WTC11 (cell line): ENCODE measurements around the gene ARHGAP6. TPM values are rescaled to one million over a fixed set of nuclear protein-coding genes. Genes with fewer than 3 reads are reported as not detected.

Experiments used
- ATAC-seq: fragments of 200-7000 bp; cut with Tn5 transposase; 2 replicates; pipeline ENCODE4 v1.10.0; 2021; ENCODE audit warnings: mild to moderate bottlenecking, moderate library complexity
- CTCF ChIA-PET: fragments of 300-600 bp; sonication (Branson Sonifier 250); formaldehyde crosslinking; loops from one replicate; lab custom pipeline; 2021; ENCODE audit warnings: antibody characterized with exemption; lab: Charles Lee
- POLR2A ChIA-PET: fragments of 350-600 bp; sonication (Branson Sonifier 250); formaldehyde crosslinking; loops from one replicate; lab custom pipeline; 2021; ENCODE audit warnings: antibody characterized with exemption; lab: Charles Lee
- DNase-seq: peaks from one replicate; pipeline ENCODE4 v3.0.0; 2021; ENCODE audit warnings: low spot score
- H3K27ac Mint-ChIP-seq: 2 replicates; pipeline ENCODE4 v1.8.0; 2021; ENCODE audit warnings: mixed read lengths
- H3K27me3 Mint-ChIP-seq: 2 replicates; pipeline ENCODE4 v1.8.0; 2021; ENCODE audit warnings: low read depth, mild to moderate bottlenecking, moderate library complexity, mixed read lengths
- H3K36me3 Mint-ChIP-seq: 2 replicates; pipeline ENCODE4 v1.8.0; 2021; ENCODE audit warnings: mixed read lengths
- H3K4me1 Mint-ChIP-seq: 2 replicates; pipeline ENCODE4 v1.8.0; 2022; ENCODE audit warnings: mixed read lengths
- H3K4me3 Mint-ChIP-seq: 2 replicates; pipeline ENCODE4 v1.8.0; 2021; ENCODE audit warnings: mild to moderate bottlenecking, moderate library complexity, mixed read lengths
- H3K9me3 Mint-ChIP-seq: 2 replicates; pipeline ENCODE4 v1.8.0; 2021; ENCODE audit warnings: mixed read lengths
- AFF4 ChIP-seq: sonication (generic); formaldehyde crosslinking; IDR thresholded peaks from 2 replicates; pipeline ENCODE4 v1.8.1; 2023; ENCODE audit warnings: mild to moderate bottlenecking, missing genetic modification reagents, borderline replicate concordance
- ATF6 ChIP-seq: sonication (generic); formaldehyde crosslinking; IDR thresholded peaks from 2 replicates; pipeline ENCODE4 v1.8.1; 2023; ENCODE audit warnings: mild to moderate bottlenecking, missing genetic modification reagents
- CREB1 ChIP-seq: sonication (generic); formaldehyde crosslinking; IDR thresholded peaks from 2 replicates; pipeline ENCODE4 v1.8.0; 2023; ENCODE audit warnings: mild to moderate bottlenecking, missing genetic modification reagents
- ETV6 ChIP-seq: sonication (generic); formaldehyde crosslinking; IDR thresholded peaks from 2 replicates; pipeline ENCODE4 v1.8.1; 2022; ENCODE audit warnings: mild to moderate bottlenecking, missing genetic modification reagents
- GRHL2 ChIP-seq: fragments of 250-450 bp; sonication (Bioruptor Pico); IDR thresholded peaks from 2 replicates; pipeline ENCODE4 v1.8.0; 2022; ENCODE audit warnings: mild to moderate bottlenecking, moderate library complexity; ENCODE audit not compliant: insufficient replicate concordance, severe bottlenecking
- KAT7 ChIP-seq: sonication (generic); formaldehyde crosslinking; IDR thresholded peaks from 2 replicates; pipeline ENCODE4 v1.8.1; 2023; ENCODE audit warnings: missing genetic modification reagents, mild to moderate bottlenecking, borderline replicate concordance
- MLX ChIP-seq: sonication (generic); formaldehyde crosslinking; IDR thresholded peaks from 2 replicates; pipeline ENCODE4 v1.8.1; 2023; ENCODE audit warnings: mild to moderate bottlenecking, missing genetic modification reagents, moderate library complexity
- MYBL2 ChIP-seq: sonication (generic); formaldehyde crosslinking; IDR thresholded peaks from 2 replicates; pipeline ENCODE4 v1.8.1; 2023; ENCODE audit warnings: mild to moderate bottlenecking, moderate library complexity, missing genetic modification reagents
- OVOL2 ChIP-seq: fragments of 250-450 bp; sonication (Bioruptor Pico); IDR thresholded peaks from 2 replicates; pipeline ENCODE4 v1.9.0; 2021; ENCODE audit warnings: mild to moderate bottlenecking, borderline replicate concordance
- PREB ChIP-seq: sonication (generic); formaldehyde crosslinking; IDR thresholded peaks from 2 replicates; pipeline ENCODE4 v1.8.1; 2022; ENCODE audit warnings: mild to moderate bottlenecking, missing genetic modification reagents, moderate library complexity, borderline replicate concordance
- RORB ChIP-seq: fragments of 250-450 bp; sonication (Bioruptor Pico); IDR thresholded peaks from 2 replicates; pipeline ENCODE4 v1.9.0; 2021; ENCODE audit warnings: mild to moderate bottlenecking
- SMAD4 ChIP-seq: sonication (generic); formaldehyde crosslinking; IDR thresholded peaks from 2 replicates; pipeline ENCODE4 v1.8.0; 2022; ENCODE audit warnings: mild to moderate bottlenecking, missing genetic modification reagents
- TCF7 ChIP-seq: sonication (generic); formaldehyde crosslinking; IDR thresholded peaks from 2 replicates; pipeline ENCODE4 v1.8.0; 2022; ENCODE audit warnings: mild to moderate bottlenecking, low read depth, missing genetic modification reagents, moderate library complexity
- USF2 ChIP-seq: sonication (generic); formaldehyde crosslinking; IDR thresholded peaks from 2 replicates; pipeline ENCODE4 v1.8.1; 2023; ENCODE audit warnings: mild to moderate bottlenecking, missing genetic modification reagents, moderate library complexity
- ZNF121 ChIP-seq: sonication (generic); formaldehyde crosslinking; IDR thresholded peaks from 2 replicates; pipeline ENCODE4 v1.8.0; 2023; ENCODE audit warnings: missing genetic modification reagents
- ZNF138 ChIP-seq: sonication (generic); formaldehyde crosslinking; conservative IDR thresholded peaks from 2 replicates; pipeline ENCODE4 v1.8.1; 2022; ENCODE audit warnings: mild to moderate bottlenecking, moderate library complexity, missing genetic modification reagents
- ZNF317 ChIP-seq: sonication (generic); formaldehyde crosslinking; IDR thresholded peaks from 2 replicates; pipeline ENCODE4 v1.8.1; 2023; ENCODE audit warnings: low read depth, mild to moderate bottlenecking, moderate library complexity, missing genetic modification reagents, borderline replicate concordance
- ZNF396 ChIP-seq: fragments of 250-450 bp; sonication (Bioruptor Pico); IDR thresholded peaks from 2 replicates; pipeline ENCODE4 v1.8.0; 2021; ENCODE audit warnings: mild to moderate bottlenecking, moderate library complexity, borderline replicate concordance
- ZNF423 ChIP-seq: fragments of 250-450 bp; sonication (Bioruptor Pico); IDR thresholded peaks from 2 replicates; pipeline ENCODE4 v2.1.2; 2022; ENCODE audit warnings: mild to moderate bottlenecking, moderate library complexity
- total RNA-seq: library from RNA; stranded (reverse); gene quantifications from 3 replicates; pipeline ENCODE4 v1.2.3, GENCODE V29; 2021
- TF ChIP-seq, protein P1 (sequence below): sonication (generic); formaldehyde crosslinking; IDR thresholded peaks from 2 replicates; pipeline ENCODE4 v1.8.1; 2022; ENCODE audit warnings: low read depth, mild to moderate bottlenecking, moderate library complexity, missing genetic modification reagents, borderline replicate concordance
- TF ChIP-seq, protein P2 (sequence below): fragments of 250-450 bp; sonication (Bioruptor Pico); IDR thresholded peaks from 2 replicates; pipeline ENCODE4 v1.9.0; 2021; ENCODE audit warnings: moderate library complexity, mild to moderate bottlenecking, inconsistent platforms, borderline replicate concordance
- TF ChIP-seq, protein P3 (sequence below): fragments of 250-450 bp; sonication (Bioruptor Pico); IDR thresholded peaks from 2 replicates; pipeline ENCODE4 v1.9.0; 2021; ENCODE audit warnings: mild to moderate bottlenecking

Gene ARHGAP6
- total RNA-seq, 1 experiment from 2014 or later: 1.0 TPM

- H3K4me3 Mint-ChIP-seq: no peak overlapping the region
- TF ChIP-seq OVOL2 (CRISPR knock-in tag) (no peak), KAT7 (no peak), CREB1 (CRISPR knock-in tag) (no peak), MYBL2 (CRISPR knock-in tag) (no peak), MLX (CRISPR knock-in tag) (no peak), ZNF121 (CRISPR knock-in tag) (no peak), RORB (CRISPR knock-in tag) (no peak), ETV6 (no peak), GRHL2 (no peak), ZNF138 (CRISPR knock-in tag) (no peak), TCF7 (CRISPR knock-in tag) (no peak), ZNF317 (CRISPR knock-in tag) (no peak), ZNF396 (CRISPR knock-in tag) (no peak)
- TF ChIP-seq, protein P1, sequence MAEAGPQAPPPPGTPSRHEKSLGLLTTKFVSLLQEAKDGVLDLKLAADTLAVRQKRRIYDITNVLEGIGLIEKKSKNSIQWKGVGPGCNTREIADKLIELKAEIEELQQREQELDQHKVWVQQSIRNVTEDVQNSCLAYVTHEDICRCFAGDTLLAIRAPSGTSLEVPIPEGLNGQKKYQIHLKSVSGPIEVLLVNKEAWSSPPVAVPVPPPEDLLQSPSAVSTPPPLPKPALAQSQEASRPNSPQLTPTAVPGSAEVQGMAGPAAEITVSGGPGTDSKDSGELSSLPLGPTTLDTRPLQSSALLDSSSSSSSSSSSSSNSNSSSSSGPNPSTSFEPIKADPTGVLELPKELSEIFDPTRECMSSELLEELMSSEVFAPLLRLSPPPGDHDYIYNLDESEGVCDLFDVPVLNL (CRISPR knock-in tag): no peak
- H3K27ac Mint-ChIP-seq: no peak overlapping the region
- H3K27me3 Mint-ChIP-seq: no peaks in the 10 kb centered on the region; the same call in 1 of the 2 replicates
- ATAC-seq (no peak), DNase-seq (no peak)
- ChIA-PET CTCF (no interaction called here), POLR2A (no interaction called here)
- H3K4me1 Mint-ChIP-seq: peaks cover 3% of the 10 kb centered on the region; the same call in 1 of the 2 replicates
- no peaks in the 10 kb centered on the region for H3K36me3 Mint-ChIP-seq
- no peaks in the 10 kb centered on the region for H3K9me3 Mint-ChIP-seq
Observed at GRCh38 chrX:11366998-11367595, 298.6 kb downstream of the ARHGAP6 start.

- ChIA-PET POLR2A (no interaction called here), CTCF (no interaction called here)
- no peak for ATAC-seq
- Mint-ChIP-seq H3K27me3 (no peaks in the 10 kb centered on the region; the same call in 1 of the 2 replicates), H3K4me3 (no peak overlapping the region), H3K27ac (no peak overlapping the region), H3K9me3 (no peaks in the 10 kb centered on the region), H3K4me1 (peaks cover 3% of the 10 kb centered on the region; the same call in 1 of the 2 replicates), H3K36me3 (no peaks in the 10 kb centered on the region)
- DNase-seq: no peak
- TF ChIP-seq RORB (CRISPR knock-in tag) (no peak), PREB (CRISPR knock-in tag) (no peak), OVOL2 (CRISPR knock-in tag) (no peak), USF2 (no peak), ATF6 (CRISPR knock-in tag) (no peak), ZNF423 (CRISPR knock-in tag) (no peak), AFF4 (CRISPR knock-in tag) (no peak), SMAD4 (no peak)
- TF ChIP-seq, protein P2, sequence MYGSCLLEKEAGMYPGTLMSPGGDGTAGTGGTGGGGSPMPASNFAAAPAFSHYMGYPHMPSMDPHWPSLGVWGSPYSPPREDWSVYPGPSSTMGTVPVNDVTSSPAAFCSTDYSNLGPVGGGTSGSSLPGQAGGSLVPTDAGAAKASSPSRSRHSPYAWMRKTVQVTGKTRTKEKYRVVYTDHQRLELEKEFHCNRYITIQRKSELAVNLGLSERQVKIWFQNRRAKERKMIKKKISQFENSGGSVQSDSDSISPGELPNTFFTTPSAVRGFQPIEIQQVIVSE: no peak
- TF ChIP-seq, protein P1 (CRISPR knock-in tag): no peak
- TF ChIP-seq, protein P3, sequence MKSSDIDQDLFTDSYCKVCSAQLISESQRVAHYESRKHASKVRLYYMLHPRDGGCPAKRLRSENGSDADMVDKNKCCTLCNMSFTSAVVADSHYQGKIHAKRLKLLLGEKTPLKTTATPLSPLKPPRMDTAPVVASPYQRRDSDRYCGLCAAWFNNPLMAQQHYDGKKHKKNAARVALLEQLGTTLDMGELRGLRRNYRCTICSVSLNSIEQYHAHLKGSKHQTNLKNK (CRISPR knock-in tag): no peak
Observed at GRCh38 chrX:11365426-11365825, 300.3 kb downstream of the ARHGAP6 start.
